ENCODE results near the gene UAP1L1.

The UAP1L1 gene

GRCh38 chr9:137097761-137098462 lies 20.6 kb downstream of the UAP1L1 start:
- DNase-seq (ENCODE audit: low spot score) = peak; percentile 10

GRCh38 chr9:137099231-137099630 lies 21.9 kb downstream of the UAP1L1 start:
- peak; percentile 18 for DNase-seq (ENCODE audit: low spot score)

GRCh38 chr9:137103206-137103999 lies 26.1 kb downstream of the UAP1L1 start:
- no peak for DNase-seq (ENCODE audit: low spot score)

- DNase-seq (ENCODE audit: low spot score) = peak; percentile 32
These were observed 28.7 kb downstream of the UAP1L1 start for GRCh38 chr9:137105814-137106661.

GRCh38 chr9:137106662-137107250 lies 29.4 kb downstream of the UAP1L1 start:
- DNase-seq (ENCODE audit: low spot score) = peak; percentile 27

- peak; percentile 44 for DNase-seq (ENCODE audit: low spot score)
These were observed 30.1 kb downstream of the UAP1L1 start for GRCh38 chr9:137107312-137107921.

- peak; percentile 25 for DNase-seq (ENCODE audit: low spot score)
These were observed 30.7 kb downstream of the UAP1L1 start for GRCh38 chr9:137107982-137108381.

GRCh38 chr9:137108608-137109249 lies 31.4 kb downstream of the UAP1L1 start:
- peak; percentile 25 for DNase-seq (ENCODE audit: low spot score)

GRCh38 chr9:137109250-137110146 lies 32.2 kb downstream of the UAP1L1 start:
- DNase-seq (ENCODE audit: low spot score) = peak; percentile 30

- DNase-seq (ENCODE audit: low spot score) = peak; percentile 13
These were observed 33.0 kb downstream of the UAP1L1 start for GRCh38 chr9:137110147-137110910.

- peak; percentile 17 for DNase-seq (ENCODE audit: low spot score)
These were observed 33.8 kb downstream of the UAP1L1 start for GRCh38 chr9:137110911-137111787.

GRCh38 chr9:137111788-137112563 lies 34.7 kb downstream of the UAP1L1 start:
- peak; percentile 29 for DNase-seq (ENCODE audit: low spot score)

- DNase-seq (ENCODE audit: low spot score) = peak; percentile 38
These were observed 35.5 kb downstream of the UAP1L1 start for GRCh38 chr9:137112564-137113384.

GRCh38 chr9:137113385-137114159 lies 36.3 kb downstream of the UAP1L1 start:
- DNase-seq (ENCODE audit: low spot score) = peak; percentile 68

GRCh38 chr9:137114220-137114612 lies 36.9 kb downstream of the UAP1L1 start:
- peak; percentile 62 for DNase-seq (ENCODE audit: low spot score)
